GM23338 (cell line): Measurements from ENCODE around the gene FBXL14. TPM values are rescaled to one million over a fixed set of nuclear protein-coding genes. Genes with fewer than 3 reads are reported as not detected.

Experiments used
- ATAC-seq: fragments of 200-7000 bp; cut with Tn5 transposase; 3 replicates; pipeline ENCODE4 v1.9.1; 2020
- DNase-seq: peaks from one replicate; pipeline ENCODE4 v3.0.0-alpha.2; 2015; ENCODE audit warnings: low spot score
- H2AFZ ChIP-seq: fragments of 200-600 bp; sonication (generic); 2 replicates; pipeline ENCODE4 v1.8.0; 2016; ENCODE audit warnings: antibody characterized with exemption, mild to moderate bottlenecking, moderate library complexity
- H3F3A ChIP-seq: fragments of 200-600 bp; sonication (generic); replicated peaks from 2 replicates; pipeline ENCODE4 v1.8.0; 2017; ENCODE audit warnings: antibody characterized with exemption, mixed run types, low read depth
- H3K27ac ChIP-seq: fragments of 200-600 bp; sonication (generic); 2 replicates; pipeline ENCODE4 v1.6.1; 2016; ENCODE audit warnings: low read depth
- H3K27me3 ChIP-seq: fragments of 200-600 bp; sonication (generic); 2 replicates; pipeline ENCODE4 v1.8.0; 2016; ENCODE audit warnings: mild to moderate bottlenecking, mixed run types, moderate library complexity; ENCODE audit not compliant: insufficient read depth
- H3K36me3 ChIP-seq: fragments of 200-600 bp; sonication (generic); 2 replicates; pipeline ENCODE4 v1.8.0; 2016; ENCODE audit warnings: mild to moderate bottlenecking; ENCODE audit not compliant: insufficient read depth
- H3K4me1 ChIP-seq: fragments of 200-600 bp; sonication (generic); 2 replicates; pipeline ENCODE4 v1.8.0; 2016; ENCODE audit warnings: mild to moderate bottlenecking, moderate library complexity; ENCODE audit not compliant: insufficient read depth
- H3K4me2 ChIP-seq: fragments of 200-600 bp; sonication (generic); 2 replicates; pipeline ENCODE4 v1.7.1; 2017; ENCODE audit warnings: mixed run types
- H3K4me3 ChIP-seq: fragments of 200-600 bp; sonication (generic); 2 replicates; pipeline ENCODE4 v1.6.1; 2016; ENCODE audit warnings: mixed run types
- H3K79me2 ChIP-seq: fragments of 200-600 bp; sonication (generic); replicated peaks from 2 replicates; pipeline ENCODE4 v1.8.0; 2017; ENCODE audit warnings: mild to moderate bottlenecking; ENCODE audit not compliant: insufficient read depth
- H3K9me2 ChIP-seq: fragments of 200-600 bp; sonication (generic); 2 replicates; pipeline ENCODE4 v1.8.0; 2017; ENCODE audit not compliant: insufficient read depth
- H4K20me1 ChIP-seq: fragments of 200-600 bp; sonication (generic); replicated peaks from 2 replicates; pipeline ENCODE4 v1.8.0; 2017; ENCODE audit warnings: mild to moderate bottlenecking; ENCODE audit not compliant: insufficient read depth
- H3K27ac Mint-ChIP-seq: 2 replicates; pipeline ENCODE4 v1.8.0; 2020; ENCODE audit warnings: inconsistent platforms, mild to moderate bottlenecking, moderate library complexity, mixed read lengths
- H3K27me3 Mint-ChIP-seq: 3 replicates; pipeline ENCODE4 v1.8.0; 2022; ENCODE audit warnings: low read depth, mild to moderate bottlenecking, moderate library complexity, mixed read lengths, inconsistent platforms; ENCODE audit not compliant: insufficient read depth, poor library complexity
- H3K36me3 Mint-ChIP-seq: 3 replicates; pipeline ENCODE4 v1.8.0; 2021; ENCODE audit warnings: low read depth, mild to moderate bottlenecking, inconsistent platforms, moderate library complexity, mixed read lengths
- H3K4me1 Mint-ChIP-seq: 3 replicates; pipeline ENCODE4 v1.8.0; 2020; ENCODE audit warnings: mild to moderate bottlenecking, inconsistent platforms, mixed read lengths
- H3K4me3 Mint-ChIP-seq: 3 replicates; pipeline ENCODE4 v1.8.0; 2021; ENCODE audit warnings: moderate library complexity, mild to moderate bottlenecking, inconsistent platforms, mixed read lengths
- H3K9me3 Mint-ChIP-seq: 3 replicates; pipeline ENCODE4 v1.8.0; 2020; ENCODE audit warnings: moderate library complexity, mild to moderate bottlenecking, inconsistent platforms, mixed read lengths
- CTCF ChIP-seq, 2 experiments: fragments of 200-600 bp in 1 of 2; sonication (generic) in 1 of 2; conservative IDR thresholded peaks; 2 replicates each; pipeline versions ENCODE4 v1.5.1 to v1.6.1; 2016 to 2017; ENCODE audit warnings: antibody characterized with exemption in 2 of 2, low read depth in 2 of 2, mild to moderate bottlenecking in 2 of 2, moderate library complexity in 1 of 2
- ETS1 ChIP-seq: IDR thresholded peaks from 2 replicates; pipeline ENCODE4 v1.6.1; 2016; ENCODE audit warnings: antibody characterized with exemption
- EZH2 ChIP-seq: fragments of 200-600 bp; sonication (generic); IDR thresholded peaks from one replicate; pipeline ENCODE4 v1.8.0; 2017; ENCODE audit warnings: antibody characterized with exemption, mild to moderate bottlenecking, low read depth; ENCODE audit not compliant: unreplicated experiment
- EZH2phosphoT487 ChIP-seq: fragments of 200-600 bp; sonication (generic); IDR thresholded peaks from one replicate; pipeline ENCODE4 v1.8.1; 2018; ENCODE audit warnings: antibody characterized with exemption; ENCODE audit not compliant: unreplicated experiment
- NANOG ChIP-seq: IDR thresholded peaks from 2 replicates; pipeline ENCODE4 v1.6.1; 2016; ENCODE audit warnings: antibody characterized with exemption, borderline replicate concordance
- REST ChIP-seq: IDR thresholded peaks from one replicate; pipeline ENCODE4 v1.6.1; 2018; ENCODE audit warnings: antibody characterized with exemption; ENCODE audit not compliant: unreplicated experiment
- ZNF114 ChIP-seq: fragments of 250-450 bp; sonication (Bioruptor Pico); IDR thresholded peaks from 2 replicates; pipeline ENCODE4 v1.5.0; 2020; ENCODE audit warnings: mild to moderate bottlenecking, moderate library complexity
- ZNF331 ChIP-seq: fragments of 250-450 bp; sonication (Bioruptor Pico); IDR thresholded peaks from 2 replicates; pipeline ENCODE4 v1.5.0; 2020; ENCODE audit warnings: low read depth, mild to moderate bottlenecking, moderate library complexity
- polyA plus RNA-seq: library from polyadenylated mRNA; unstranded; fragments of >200 nt; fragmentation: Nextera tagmentation; extraction: Ambion mirVana; gene quantifications from 2 replicates; pipeline ENCODE4 v1.2.1, GENCODE V29; 2016
- total RNA-seq: library from RNA; depleted of rRNA; stranded (reverse); fragments of >200 nt; shearing (Covaris generic); gene quantifications from 2 replicates; pipeline ENCODE4 v1.2.3, GENCODE V29; 2014

FBXL14 gene
- total and polyA plus RNA-seq, 2 experiments from 2014 or later, result 0.74 to 9.4 TPM

- Mint-ChIP-seq H3K9me3 (no peaks in the 10 kb centered on the region; the same call in 2 of the 3 replicates), H3K36me3 (no peaks in the 10 kb centered on the region), H3K4me1 (peaks cover 64% of the 10 kb centered on the region), H3K27me3 (peaks cover 67% of the 10 kb centered on the region), H3K4me3 (peak within 1 kb of the TSS; percentile 74), H3K27ac (no peak within 1 kb of the TSS)
- Histone ChIP-seq H3K4me2 (peak within 1 kb of the TSS; percentile 94), H3K9me2 (no peaks in the 10 kb centered on the region), H2AFZ (peak within 1 kb of the TSS; percentile 92), H3K4me3 (peak within 1 kb of the TSS; percentile 71), H3K27ac (no peak within 1 kb of the TSS), H3K79me2 (no peaks in the 10 kb centered on the region), H3K36me3 (no peaks in the 10 kb centered on the region; the same call in 1 of the 2 replicates), H3K4me1 (peaks cover 56% of the 10 kb centered on the region), H4K20me1 (peaks cover 4% of the 10 kb centered on the region; the same call in 1 of the 2 replicates), H3K27me3 (peaks cover 72% of the 10 kb centered on the region), H3F3A (0 out of 2 replicates have a peak, but pooled peaks cover 7% of the 10 kb centered on the region)
- TF ChIP-seq ETS1, result no peak
- peak; percentile 25 for TF ChIP-seq EZH2
- ATAC-seq, result peak; percentile 5
- DNase-seq, result peak; percentile 56
Observed at GRCh38 chr12:1628666-1629337, 34.4 kb upstream of the FBXL14 start, which contains the start of gene WNT5B. Gene WNT5B (plus strand): TSS chr12:1629231. CDS start chr12:1631355, 2,124 bp downstream.

- Mint-ChIP-seq H3K27me3 (peaks cover 6% of the 10 kb centered on the region), H3K9me3 (no peaks in the 10 kb centered on the region), H3K4me1 (peaks cover 21% of the 10 kb centered on the region), H3K36me3 (no peaks in the 10 kb centered on the region), H3K27ac (no peak overlapping the region), H3K4me3 (no peak overlapping the region)
- peak overlapping the region; percentile 69; the same call in 1 of the 2 replicates for H2AFZ ChIP-seq
- no peak overlapping the region for H3K27ac ChIP-seq
- H3K4me3 ChIP-seq, result no peak overlapping the region
- DNase-seq (no peak), ATAC-seq (no peak)
- H3K79me2 ChIP-seq, result no peaks in the 10 kb centered on the region
- H3K4me1 ChIP-seq, result peaks cover 8% of the 10 kb centered on the region
- no peaks in the 10 kb centered on the region for H3K36me3 ChIP-seq
- TF ChIP-seq EZH2phosphoT487, result no peak
- no peak for TF ChIP-seq NANOG
- no peak for TF ChIP-seq ZNF114 (CRISPR knock-in tag)
- TF ChIP-seq CTCF (conservative IDR thresholded peaks at IDR 0.05; ENCODE audit: low read depth in 2 of 2), result no peak
- no peak for TF ChIP-seq REST
- no peak for TF ChIP-seq ZNF331 (CRISPR knock-in tag)
- H3F3A ChIP-seq, result no peaks in the 10 kb centered on the region
- no peaks in the 10 kb centered on the region for H3K9me2 ChIP-seq
- H3K4me2 ChIP-seq, result no peak overlapping the region
- H4K20me1 ChIP-seq, result no peaks in the 10 kb centered on the region
- H3K27me3 ChIP-seq, result peaks cover 14% of the 10 kb centered on the region
Observed at GRCh38 chr12:1622406-1622805, 28.0 kb upstream of the FBXL14 start.
